Measurements from ENCODE around the gene SLC34A1.
A peak's percentile ranks its signal among the peaks of the same experiment; 100 is the strongest.

The SLC34A1 gene

GRCh38 chr5:177389241-177390169, 5.3 kb downstream of the SLC34A1 start:
- DNase-seq, result no peak

- DNase-seq, result no peak
These were observed 6.4 kb downstream of the SLC34A1 start for GRCh38 chr5:177390363-177391300.

- no peak for DNase-seq
These were observed 8.5 kb downstream of the SLC34A1 start for GRCh38 chr5:177392765-177393164.

GRCh38 chr5:177393206-177393765, 9.1 kb downstream of the SLC34A1 start:
- DNase-seq, result no peak

DNA sequence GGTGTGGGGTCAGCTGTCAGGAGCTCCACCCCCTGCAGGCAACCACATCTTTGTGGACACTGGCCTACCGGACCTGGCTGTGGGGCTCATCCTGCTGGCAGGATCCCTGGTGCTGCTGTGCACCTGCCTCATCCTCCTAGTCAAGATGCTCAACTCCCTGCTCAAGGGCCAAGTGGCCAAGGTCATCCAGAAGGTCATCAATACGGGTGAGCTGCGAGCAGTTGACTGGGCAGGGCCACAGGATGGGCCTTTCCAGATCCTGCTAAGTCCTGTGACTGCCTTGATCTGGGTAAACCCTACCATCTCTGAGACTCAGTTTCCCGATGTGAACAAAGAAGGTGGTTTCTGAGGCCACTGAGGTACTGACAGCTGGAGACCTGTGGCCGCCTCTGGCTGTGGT, 9.8 kb downstream of the SLC34A1 start:
- no peak for DNase-seq

DNA sequence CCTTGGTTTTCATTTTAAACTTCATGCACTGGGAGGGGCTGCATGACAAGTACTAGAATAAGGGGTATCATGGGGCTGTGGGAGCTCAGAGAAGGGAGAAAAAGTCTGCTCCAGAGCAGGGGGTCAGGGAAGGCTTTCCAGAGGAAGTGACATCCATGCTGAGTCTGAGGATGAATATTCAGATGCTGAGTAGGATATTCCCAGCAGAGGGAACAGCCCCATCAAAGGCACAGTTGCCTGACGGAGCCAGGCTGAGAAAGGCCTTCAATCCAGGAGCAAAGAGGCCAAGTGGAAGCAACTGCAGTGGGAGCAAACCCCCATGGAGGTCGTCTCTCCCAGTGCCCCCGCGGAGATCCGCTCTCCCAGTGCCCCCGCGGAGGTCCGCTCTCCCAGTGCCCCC, 11.8 kb downstream of the SLC34A1 start:
- no peak for DNase-seq

GRCh38 chr5:177396807-177397206, 12.6 kb downstream of the SLC34A1 start:
- DNase-seq, result no peak

DNA sequence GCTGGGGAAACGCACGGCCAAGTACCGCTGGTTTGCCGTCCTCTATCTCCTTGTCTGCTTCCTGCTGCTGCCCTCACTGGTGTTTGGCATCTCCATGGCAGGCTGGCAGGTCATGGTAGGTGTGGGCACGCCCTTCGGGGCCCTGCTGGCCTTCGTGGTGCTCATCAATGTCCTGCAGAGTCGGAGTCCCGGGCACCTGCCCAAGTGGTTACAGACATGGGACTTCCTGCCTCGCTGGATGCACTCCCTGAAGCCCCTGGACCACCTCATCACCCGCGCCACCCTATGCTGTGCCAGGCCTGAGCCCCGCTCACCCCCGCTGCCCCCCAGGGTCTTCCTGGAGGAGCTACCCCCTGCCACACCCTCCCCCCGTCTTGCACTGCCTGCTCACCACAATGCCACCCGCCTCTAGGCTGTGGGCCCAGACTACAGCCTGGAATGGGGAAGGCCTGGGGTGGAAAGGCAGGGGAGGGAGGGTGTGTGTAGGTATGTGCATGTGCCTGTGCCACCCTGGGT, 13.7 kb downstream of the SLC34A1 start:
- DNase-seq, result no peak

DNA sequence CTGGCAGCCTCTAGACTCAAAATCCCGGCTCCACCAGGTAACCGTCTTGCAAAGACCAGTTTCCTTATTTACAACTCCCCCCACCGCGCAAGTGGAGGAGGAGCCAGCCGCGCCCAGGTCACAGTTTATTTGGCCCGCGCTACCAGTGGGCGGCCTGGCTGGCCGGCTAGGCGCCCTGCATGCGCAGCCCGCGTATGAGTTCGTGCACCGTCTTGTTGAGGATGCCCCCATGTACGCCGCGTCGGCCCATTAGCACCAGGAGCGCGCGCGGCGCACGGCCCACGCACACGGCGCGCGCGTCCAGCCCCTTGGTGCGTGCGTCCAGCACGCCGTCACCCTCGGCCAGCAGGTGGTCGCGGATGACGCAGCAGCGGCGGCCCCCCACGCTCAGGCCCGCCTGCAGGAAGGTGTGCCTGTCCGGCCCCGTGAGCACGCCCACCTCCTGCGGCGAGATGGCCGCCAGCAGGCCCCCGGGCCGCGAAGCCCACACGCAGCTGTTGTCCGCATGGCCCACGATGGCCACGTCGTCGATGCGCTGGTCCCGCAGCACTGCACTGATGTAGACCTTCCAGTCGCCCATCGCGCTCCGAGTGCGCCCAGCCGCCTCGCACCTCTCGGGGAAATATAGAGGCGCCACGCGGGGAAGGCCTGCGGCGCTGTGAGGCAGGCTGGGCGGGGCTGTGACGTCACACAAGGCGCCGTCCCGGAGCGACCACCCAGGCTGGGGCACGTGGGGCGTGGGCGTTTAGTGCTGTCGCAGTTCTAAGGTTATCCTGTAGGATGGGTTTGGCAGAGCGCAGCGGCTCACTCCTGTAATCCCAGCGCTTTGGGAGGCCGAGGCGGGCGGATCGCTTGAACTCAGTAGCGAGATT, 16.0 kb downstream of the SLC34A1 start, which contains the start of gene PFN3:
PFN3 (minus strand) TSS at position 665 of the 872 bp plus-strand sequence; CDS start at position 580, 85 bp downstream.
- DNase-seq, result no peak

DNA sequence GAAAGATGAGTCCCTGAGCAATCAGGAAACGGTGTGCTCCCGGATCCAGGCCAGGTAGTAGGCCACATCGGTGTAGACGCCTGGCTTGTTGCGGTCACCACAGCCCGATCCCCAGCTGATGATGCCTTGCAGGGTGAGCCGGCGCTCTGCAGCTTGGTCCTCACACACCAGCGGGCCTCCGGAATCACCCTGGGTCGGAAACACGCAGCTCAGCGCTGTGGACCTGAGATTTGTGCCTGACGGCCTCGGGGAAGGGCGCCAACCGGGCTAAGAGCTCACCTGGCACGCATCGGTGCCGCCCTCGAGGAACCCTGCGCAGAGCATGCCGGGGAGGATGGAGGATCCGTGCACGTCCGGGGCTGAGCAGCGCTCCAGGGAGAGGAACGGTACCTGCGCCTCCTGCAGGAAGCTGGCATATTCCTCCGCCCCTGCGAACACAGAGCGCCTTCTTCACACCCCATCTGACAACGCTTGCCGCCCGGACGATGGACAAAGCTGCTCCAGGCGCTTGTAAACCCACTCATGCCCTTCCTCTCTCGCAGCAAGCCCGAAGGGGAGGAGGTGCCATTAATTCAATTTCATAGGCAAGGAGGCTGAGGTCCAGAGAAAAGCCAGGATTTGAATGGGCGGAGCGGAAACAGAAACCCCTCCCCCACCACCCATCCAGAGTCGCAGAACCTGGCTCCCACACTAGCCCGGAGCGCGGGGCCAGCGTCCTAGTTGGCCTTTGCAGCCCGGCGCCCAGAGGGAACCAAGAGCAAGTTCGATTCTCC, 18.2 kb downstream of the SLC34A1 start:
- DNase-seq, result peak; percentile 80

DNA sequence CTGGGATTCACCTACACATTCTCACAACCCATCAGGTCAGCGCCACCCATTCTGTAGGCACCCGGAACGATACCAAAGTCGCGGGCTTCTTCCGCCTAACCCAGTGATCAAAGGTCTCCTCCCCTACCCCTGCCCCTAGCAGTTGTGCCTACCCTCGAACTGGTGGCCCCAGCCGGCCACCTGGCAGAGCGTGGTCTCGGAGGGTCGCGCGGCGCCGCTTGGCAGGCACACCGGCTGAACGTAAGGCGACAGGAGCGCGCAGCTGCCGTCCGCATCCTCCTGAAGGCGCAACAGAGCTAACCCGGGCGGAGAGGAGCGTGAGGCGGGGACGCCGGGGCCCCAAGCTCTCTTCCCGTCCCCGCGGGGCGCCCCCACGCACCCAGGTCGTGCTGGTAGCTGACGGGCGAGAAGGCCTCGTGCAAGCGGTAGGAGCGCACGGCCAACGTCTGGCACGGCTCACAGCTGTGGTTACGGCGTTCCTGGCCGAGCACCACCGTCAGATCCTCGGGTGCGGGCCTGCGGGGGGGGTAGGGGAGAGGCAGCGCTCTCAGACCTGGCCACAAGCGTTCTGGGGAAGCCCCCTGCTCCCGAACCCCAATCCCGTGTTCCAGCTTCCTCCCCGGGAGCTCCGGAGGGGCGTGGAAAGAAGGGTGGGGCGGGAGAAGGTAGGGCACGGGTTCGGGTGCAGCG, 19.0 kb downstream of the SLC34A1 start:
- no peak for DNase-seq

- no peak for DNase-seq
These were observed 19.8 kb downstream of the SLC34A1 start for GRCh38 chr5:177403792-177404640.

- DNase-seq, result no peak
These were observed 20.5 kb downstream of the SLC34A1 start for GRCh38 chr5:177404641-177405179.

DNA sequence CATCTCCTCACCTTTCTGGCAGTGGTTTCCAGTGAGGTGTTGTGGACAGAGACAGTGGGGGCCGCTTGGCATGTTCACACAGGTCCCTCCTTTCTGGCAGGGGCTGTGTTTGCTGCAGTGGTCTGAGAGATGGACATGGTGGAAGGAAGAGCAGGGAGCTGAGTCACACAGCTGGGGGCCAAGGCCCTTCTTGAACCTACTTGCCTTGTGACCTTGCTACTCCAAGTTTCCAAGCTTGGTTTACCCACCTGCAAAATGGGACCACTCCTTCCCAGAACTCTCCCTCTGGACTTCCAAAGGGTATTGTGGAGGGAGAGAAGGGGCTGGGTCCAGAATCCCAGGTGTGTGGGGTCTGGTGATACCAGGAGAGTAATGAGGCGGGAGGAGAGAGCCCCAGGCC, 21.1 kb downstream of the SLC34A1 start:
- no peak for DNase-seq

DNA sequence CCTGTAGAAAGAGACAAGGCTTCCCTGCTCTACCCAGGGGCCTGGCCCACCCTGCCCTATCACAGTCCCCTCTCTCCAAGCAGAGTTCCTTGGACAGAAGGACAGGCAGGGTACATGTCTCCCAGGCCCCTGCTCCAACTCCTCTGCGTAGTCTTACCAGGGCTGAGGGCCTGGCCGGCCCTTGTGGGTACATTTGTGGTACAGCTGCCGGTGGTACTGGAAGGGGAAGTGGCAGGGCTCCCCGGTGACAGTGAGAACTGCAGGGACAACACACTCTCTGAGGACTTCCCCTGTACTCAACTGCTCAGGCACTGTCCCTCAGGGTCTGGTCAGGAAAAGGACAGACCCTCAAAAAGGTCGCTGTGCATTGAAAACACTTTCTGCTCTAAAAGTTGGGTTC, 21.6 kb downstream of the SLC34A1 start:
- no peak for DNase-seq

DNA sequence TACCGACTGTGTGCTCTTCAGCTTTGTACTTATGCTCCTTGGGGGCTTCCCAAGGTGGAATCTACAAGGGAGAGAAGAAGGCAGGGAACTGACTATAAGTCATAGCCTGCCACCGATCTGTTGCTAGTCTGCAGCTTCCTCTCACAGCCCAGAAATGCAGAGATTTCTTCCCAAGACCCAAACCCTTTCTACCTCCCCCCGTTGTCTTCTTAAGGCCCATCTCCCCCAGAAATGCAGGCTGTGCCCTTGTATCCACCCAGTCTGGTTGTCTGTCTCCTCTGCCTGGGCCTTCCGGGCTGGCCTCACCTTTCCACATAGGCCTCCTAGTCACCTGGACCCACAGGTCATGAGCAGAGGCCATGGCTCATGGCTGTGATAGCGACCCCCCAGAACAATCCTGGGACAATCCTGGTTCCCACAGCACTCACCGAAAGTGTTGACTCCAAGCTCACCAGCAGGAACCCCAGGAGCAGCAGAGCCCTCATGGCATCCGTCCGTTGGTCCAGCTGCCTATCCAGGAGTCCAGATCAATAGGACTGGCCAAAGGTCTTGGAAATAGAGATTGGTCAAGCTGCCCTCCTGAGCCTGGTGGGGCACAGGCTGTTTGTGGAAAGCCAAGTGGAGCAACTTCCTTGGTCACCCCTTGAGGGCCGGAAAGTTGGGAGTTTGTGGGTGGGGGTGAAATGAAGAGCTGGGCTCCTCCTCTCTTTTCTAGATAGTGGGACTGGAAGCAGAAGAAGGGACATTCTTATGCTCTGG, 25.0 kb downstream of the SLC34A1 start, which contains the start of gene F12:
F12 (minus strand) TSS at position 522 of the 759 bp plus-strand sequence; CDS start at position 485, 37 bp downstream.
- no peak for DNase-seq

- no peak for DNase-seq
These were observed 26.3 kb downstream of the SLC34A1 start for GRCh38 chr5:177410575-177410974.

DNA sequence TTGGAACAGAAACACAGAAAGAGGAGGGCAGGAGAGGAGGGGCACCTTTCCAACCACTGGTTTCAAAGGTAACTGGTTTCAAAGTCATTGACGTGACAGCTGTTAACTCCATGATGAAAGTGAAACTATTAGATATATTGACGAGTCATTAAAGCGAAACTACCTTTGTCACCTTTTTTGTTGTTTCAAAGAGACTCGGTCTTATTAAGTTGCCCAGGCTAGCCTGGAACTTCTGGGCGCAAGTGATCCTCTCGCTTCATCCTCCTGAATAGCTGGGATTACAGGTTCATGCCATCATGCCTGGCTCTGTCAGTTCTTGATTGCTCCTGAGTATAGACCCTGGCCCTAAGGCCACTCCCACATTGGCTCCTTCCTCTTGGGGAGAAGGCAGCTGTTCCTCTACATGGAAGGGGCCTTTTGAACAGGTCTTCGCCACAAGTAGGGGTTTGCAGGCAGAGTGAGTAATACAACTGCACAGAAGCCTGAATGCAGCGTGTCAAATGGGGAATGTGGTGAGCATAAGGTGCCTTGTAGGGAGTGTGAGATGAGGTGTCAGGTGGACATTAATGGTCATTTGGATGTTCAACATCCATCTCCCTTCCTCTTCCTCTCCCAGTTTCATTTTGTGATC, 28.5 kb downstream of the SLC34A1 start:
- no peak for DNase-seq
